Activated naive CD4-positive, alpha-beta T cell treated with anti-CD3 and anti-CD28 coated beads, Interleukin-2, amount 50 U/mL, for 16 hours (primary cell): ENCODE data around the gene PCDH1.

Source experiments
- DNase-seq: peaks from one replicate; pipeline ENCODE4 v3.0.0-alpha.2; 2020

The PCDH1 gene

DNA sequence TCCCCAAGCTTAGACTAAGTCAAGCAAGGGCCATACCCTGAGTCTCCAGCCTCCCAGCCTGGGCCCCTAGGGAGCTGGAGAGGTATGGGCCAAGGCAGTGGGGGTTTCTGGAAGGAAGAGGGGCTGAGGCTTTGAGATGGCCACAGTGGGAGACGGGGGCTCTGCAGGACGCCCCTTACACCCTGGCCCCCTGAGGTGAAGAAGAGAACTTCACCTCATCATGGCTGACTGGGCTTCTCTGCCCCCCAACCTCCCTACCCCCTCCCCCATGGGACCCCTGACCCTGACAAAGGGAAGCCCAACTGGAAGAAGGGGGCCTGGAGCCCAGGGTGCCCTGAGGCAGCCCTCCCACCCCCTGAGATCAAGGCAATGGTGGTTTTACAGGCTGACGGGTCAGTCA, 25.8 kb downstream of the PCDH1 start:
- DNase-seq, result no peak

DNA sequence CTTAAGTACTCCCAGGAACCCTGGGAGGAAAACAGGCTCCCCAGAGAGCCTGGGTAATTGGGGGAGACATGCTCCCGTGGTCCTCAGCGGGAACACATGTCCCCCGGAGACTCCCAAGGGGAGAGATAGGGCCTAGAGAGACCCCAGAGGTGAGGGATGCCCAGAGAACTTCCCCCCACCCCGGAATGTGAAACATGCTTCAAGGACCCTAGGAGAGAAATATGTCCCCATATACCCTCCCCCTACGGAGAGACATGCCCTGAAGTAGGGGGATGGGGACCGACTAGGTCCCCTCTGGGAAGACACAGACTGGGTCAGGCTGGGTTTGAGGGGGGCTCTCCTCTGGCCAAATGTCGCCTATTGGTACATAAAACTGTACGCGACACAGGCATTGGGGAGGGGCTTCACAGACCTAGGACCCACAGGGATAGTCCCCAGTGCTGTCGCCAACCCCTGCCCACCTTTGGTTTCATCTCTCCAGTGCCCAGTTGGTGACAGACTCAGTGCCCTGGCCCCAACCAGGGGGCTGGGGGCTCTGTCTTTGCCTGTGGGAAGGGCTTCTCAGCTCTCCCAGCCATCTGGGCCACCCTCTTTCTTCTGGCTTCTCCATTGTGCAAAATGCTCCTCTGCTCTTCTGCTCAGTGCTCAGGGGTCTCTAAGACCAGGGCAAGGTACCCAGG, 26.9 kb downstream of the PCDH1 start:
- no peak for DNase-seq

DNA sequence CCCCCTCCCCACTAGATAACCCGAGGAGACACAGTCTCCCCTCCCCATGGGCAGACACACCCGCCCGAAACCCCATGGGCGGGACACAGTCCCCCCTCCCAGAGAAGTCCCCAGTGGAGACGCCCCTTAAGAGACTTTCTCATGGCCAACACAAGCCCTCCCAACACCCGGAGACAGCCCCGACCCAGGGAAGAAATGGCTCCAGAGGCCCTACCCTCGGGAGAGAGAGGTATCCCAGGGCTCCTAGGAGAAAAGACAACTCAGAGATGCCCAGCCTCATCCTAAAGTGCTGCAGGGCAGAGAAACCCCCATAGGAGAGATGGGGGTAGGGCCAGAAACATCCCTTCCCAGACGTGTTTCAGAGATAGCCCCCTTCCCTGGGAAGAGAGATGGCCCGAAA, 27.4 kb downstream of the PCDH1 start:
- no peak for DNase-seq

DNA sequence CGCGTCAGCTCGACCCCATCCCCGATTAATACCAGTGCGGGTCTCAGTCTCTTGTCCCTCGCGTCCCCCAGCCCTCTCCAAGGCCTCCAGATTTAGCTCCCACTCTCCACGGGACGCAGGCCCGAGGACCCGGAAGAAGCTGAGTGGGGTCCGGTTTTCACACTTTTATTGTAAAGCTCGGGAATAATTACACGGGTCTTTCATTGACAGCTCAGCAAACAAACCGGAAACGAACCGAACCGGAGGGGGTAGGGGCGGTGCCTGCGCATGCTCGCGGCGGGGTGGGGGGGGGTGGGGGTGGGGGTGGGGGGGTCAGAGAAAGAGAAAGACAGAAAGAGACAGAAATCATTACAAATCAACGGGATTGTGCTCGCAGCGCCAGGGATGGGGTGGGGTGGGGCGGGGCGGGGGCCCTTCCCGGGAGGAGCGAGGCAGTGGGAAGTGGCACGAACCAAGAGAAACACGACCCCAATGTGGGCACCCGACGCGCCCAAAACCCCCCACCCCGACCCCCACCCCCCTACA, 27.9 kb downstream of the PCDH1 start:
- DNase-seq, result peak; percentile 52

DNA sequence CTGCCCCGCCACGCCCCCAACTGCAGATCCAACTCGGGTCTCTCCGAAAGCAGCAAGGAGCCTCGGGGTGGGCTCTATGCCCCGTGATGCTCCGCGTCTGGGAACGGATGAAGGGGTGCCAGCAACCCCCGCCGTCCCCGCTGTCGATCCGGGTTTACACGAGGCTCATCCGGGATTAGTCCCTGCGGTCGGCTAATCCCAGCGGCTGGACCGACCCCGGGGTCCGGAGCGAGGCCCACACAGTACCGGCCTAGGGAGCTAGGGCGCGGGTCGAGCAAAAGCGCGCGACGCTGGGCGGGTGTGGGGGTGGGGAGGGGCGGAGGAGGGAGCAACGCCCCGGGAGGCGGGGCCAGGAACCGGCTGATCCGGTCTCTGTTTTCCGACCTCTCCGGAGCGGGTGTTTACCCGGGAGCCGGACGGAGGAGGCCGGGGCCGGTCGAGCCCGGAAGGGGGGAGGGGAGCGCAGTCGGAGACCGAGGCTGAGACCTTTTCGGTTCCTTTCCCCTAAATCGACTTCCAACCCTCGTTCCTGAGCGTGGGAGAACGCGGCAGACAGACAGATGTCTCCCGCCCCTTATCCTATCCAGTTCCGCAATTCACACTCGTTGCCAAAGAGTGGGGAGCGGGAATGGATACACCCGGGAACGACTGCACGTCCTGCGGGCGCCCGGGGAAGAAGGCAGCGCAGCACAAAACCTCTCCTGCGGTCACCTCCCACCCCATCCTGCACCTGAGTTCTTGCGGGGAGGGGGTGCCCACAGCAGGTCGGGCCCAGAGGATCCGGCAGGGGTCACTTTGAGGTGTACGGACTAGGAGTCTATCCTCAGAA, 28.6 kb downstream of the PCDH1 start:
- DNase-seq, result peak; percentile 69

DNA sequence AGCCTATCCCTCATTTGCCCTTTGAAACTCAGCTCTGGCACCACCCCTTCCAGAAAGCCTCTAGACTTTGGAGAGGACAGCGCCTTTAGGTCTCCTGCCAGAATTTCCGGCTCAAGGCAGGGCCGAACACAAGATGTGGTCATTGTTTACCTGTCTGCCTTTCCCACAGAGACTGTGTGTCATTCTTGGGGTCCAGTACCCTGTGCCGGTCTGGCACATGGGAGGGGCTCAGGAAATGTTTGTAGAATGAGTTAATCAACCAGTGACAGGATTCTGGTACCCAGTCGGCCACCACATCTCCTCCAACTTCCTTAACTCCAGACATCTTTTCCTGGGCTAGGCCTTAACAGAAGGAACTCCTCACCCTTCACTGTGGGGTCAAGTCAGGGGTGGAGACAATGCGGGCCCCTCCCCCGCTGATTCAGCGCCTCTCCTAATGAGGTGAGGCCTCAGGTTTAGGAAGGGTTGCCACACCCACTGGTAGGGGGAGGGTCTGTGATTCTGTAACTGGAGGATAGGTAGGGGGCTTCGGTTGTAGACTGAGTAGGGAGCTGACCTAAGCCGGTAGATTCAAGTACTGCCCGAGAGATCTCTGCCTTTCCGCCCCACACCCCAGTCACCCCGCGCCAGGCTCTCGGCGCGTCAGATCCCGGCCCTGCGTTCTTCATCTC, 29.3 kb downstream of the PCDH1 start:
- no peak for DNase-seq

DNA sequence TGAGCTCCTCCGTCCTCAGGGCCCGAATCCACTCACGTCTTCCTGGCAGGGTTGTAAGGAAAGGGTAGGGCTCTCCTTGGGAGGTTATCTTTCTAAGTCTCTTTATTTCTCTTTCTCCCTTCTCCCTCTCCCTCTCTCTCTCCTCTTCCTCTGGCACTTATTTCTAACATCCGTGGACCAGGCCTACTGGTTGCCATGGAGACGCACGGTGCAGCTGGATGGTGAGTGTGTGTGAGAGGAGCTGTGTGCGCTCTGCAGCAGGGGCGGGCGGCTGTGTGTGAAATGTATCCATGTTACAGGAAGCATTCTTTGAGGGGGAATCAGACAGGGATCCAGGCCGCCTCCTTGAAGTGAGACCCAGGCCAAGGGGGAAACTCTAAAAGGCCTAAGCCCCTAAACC, 32.2 kb downstream of the PCDH1 start:
- no peak for DNase-seq

DNA sequence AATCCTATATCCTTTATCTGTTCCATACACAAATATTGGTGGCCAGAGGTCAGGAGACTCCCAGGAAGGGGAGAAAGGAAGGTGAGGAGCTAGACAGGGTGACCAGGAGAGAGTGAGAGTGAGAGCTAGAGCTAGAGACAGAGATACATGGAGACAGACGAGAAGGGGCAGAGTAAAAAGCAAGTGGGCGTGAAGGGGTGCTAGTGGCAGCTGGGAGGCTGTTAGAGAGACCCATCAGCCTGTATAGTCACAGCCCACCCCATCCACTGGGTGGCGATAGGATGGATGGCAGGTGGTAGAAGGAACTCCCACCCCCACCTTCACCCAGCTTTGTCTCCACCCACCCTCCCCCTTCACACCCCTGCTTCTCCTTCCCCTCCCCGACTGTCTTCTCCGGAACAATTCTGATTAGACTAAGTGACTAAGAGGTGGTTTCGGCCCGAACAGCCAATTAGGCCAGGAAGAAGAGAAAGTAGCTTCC, 32.8 kb downstream of the PCDH1 start:
- DNase-seq, result peak; percentile 21

DNA sequence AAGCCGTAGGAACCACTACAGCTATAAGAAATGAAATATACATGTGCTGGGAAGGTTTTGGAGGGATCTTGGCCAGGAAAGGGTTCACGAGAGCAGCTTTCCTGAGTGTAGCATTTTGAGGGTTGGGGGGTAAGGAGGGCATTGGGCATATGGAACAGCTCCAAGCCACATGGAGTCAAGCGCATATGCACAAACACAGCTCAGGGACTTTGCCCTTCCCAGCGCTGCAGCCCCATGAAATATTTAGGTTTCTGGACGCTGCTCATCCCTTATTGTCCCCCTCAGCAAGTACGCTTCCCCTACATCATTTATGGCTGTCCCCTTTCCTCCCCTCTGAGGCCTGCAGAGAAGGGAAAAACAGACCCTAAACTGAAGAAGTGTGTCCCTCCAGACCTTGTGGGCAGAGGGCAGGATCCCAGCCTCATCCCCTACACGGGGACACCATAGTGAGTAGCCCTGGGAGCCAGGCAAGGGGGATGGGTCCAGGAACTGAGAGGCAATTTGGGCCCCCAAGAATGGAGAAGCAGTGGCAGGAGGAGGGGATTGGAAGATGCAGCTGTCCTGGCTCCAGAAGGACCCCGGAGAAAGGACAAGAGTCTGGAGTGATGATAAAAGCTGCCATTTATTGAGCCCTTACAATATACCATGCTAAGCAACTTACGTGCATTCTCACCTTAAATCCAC, 33.7 kb downstream of the PCDH1 start:
- no peak for DNase-seq

DNA sequence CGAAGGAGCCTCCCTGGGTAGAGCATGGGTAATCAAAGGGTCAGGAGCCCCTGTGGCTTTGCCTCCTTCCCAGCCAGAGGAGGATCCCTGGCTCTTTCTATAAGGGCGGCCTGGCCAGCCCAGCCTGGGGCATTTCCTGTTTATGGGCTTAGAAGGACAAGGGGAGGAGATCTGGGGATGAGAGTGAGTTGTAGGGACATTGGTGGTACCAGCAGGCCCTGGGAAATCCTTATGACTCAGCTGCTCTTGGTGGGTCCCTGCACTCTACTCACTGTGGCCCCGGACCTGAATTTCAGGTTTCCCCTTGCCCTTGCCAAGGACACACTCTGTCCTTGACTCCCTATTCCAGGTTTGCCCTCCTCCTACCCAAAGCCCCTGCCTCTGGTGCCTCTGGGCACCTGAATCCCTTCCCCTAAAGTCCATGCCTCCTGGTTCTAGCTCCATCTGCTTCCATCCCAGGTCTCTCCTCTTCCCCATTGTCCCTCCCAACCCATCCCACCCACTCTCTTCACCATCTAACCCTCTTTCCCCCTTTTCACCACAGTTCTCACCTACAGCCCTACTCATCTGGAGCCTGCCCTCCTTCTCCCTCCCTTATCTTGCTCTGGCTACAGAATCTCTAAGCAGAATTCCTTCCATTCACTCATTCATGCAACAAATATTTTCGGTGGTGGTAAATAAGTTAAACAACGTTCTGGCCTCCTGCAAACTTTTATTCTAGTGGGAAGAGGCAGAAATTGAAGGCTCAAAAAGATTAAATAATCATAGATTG, 34.9 kb downstream of the PCDH1 start:
- DNase-seq, result no peak

DNA sequence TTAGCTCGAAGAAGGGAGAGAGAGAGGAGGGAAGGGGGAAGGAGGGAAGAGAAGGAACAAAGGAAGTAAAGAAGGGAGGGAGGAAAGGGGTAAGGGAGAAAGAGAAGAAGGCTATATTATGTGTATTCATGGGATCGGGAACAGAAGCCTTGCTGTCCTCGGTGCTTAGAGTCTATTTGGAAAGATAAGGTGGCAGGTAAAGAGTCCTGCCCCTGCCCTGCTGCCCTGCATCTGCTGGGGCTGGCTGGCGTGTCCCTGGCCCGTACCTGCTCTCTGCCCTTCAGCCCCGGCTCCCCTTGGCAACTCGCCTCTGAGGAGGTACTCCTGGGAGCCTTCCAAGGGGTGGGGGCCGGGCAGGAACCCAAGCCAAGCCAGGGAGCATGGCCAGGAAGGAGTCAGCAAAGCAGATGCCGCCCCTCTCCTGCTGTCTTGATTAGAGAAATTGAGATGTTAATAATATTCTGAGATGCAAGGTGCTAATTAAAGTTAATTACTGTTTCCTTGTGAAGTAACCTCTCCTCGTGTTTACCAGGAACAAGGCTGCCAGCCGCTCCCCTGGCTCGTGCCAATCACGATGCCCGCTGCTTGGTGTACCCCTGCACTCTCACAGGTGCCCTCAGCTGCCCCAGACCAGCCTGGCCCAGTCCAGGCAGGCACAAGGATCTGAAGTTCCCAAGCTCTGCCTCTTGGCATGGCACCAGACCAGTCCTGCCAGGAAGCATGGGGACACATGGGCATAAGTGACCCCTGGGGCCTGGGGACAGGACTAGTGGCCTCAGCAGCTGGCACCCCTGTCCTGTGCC, 36.6 kb downstream of the PCDH1 start:
- DNase-seq, result no peak

DNA sequence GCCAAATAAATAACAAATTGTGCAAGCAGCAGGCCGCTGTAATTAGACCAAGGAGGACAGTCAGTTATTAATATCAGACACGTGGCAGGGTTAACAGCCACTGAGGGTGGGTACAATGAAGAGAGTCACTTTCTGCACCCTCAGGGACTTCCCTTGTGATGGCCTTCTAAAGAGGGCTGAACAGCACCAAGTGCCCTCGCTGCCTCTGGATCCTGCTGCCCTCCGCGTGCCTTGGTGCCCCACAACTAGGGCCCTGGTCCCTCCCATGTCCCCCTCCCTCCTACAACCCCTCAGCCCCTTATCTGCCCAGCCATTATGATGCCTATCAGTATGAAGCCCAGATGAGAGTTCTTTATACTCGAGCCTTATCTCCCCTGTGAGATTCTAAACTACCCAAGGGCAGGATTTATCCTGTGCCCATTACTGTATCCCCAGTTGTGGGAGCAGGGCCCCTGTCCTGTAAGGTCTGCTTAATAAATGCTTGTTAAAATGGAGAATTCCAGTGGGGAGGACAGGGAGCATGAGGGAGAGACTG, 37.3 kb downstream of the PCDH1 start:
- no peak for DNase-seq

DNA sequence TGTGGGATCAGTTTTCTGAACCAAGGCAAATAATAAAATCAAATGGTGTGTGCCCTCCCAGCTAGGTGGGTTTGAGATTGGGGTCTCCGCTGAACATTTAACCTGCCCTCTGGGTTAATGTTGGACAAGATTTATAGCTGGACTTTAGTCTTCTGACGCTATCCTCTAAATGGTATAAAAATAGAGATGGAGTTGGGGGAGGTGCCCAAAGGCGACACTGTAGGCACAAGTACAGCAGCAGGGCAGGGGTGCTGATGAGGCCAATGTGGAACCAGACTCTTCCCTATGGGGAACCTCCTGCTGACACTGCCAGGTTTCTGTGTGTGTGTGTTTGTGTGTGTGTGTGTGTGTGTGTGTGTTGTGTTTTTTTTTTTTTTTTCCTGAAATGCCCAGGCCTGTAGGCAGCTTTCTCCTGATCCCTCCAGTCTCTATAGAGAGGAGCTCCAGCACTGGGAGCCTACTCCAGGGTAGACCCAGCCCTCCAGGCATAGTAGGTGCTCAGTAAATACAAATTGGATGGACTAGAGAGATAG, 37.9 kb downstream of the PCDH1 start:
- no peak for DNase-seq

DNA sequence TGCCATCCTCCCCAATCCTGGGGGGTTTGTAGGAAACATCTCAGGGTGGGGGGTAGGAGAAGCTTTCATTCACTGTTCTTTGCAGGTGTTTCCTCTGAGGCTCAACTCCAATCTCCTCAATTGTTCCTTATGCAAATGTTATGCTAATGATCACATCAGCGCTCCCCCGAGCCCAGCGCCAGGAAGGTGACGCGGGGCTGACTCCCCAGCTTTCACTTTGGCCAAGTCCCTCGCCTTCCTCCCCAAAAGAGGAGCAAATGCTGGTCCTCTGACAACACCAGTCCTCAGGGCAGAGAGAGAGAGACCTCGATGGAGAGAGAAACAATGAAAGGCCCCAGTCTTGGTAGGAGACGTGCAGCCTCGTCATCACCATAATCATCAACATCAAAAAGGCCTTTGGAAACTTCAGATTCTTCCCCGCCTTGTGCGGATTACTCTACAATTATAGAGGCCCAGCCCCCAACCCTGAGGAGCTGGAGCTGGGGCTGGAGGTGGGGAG, 39.1 kb downstream of the PCDH1 start:
- no peak for DNase-seq

DNA sequence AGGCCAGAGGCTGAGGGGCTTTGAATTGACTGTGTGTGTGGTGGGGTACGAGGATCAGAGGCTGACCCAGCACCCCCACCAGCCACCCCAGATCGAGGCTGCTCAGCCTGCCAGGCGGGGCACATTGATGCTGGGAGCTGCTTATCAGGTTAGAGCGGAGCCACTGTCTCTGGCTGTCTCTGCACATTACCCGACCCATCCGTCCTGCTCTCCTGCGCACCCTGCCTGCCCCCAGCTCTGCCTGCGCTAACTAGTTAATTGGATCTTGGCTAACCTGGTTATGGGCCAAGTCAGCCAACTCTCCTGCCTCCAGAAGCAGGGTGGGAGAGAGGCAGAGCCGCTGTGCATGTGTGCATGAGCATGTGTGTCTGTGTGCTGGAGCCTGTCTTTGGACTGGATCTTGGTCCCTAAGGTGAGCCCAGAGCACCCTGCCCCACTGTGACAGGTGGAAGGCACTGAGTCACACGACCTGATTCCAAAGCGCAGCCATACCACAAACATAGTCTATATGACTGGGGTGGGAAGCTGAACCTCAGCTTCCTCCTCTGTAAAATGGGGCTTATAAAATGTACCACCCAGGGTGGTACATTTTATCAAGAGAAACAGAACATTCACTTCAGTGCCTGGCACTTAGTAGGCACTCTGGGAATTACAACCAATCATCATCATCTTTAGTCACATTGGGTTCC, 39.7 kb downstream of the PCDH1 start:
- DNase-seq, result no peak

DNA sequence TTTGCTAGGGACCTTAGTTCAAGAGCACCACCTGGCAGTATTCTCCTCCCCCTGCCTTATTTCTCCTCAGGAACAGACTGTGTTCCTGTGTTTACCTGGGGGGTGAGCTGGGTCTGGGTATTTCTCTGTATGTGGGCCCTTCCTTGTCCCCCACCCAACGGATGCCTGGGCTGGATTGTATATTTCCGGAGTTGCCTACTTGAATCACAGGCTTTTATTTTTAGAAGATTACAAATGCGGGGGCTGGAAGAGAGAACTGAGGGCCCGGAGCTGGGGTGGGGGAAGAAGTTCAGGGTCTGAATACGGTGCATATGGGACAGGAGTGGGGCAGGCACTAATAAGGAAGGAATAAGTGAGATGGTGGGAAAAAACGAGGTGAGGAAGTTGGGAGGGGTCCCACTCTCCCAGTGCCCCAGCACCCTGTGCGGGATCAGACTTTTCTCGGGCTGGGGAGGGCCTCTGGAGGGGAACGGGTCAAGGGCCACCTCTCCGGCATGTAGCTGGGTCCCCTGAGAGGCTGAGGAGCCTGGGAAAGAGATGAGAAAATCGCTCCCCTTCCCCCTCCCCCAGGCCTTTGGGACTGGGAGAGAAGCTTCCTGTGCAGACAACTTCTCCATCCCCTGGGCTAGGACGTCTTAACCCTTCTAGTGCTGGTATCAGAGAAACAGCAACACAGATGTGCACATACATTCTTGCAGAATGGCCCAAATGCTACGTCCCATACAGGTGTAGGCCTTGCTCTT, 42.1 kb downstream of the PCDH1 start:
- no peak for DNase-seq

DNA sequence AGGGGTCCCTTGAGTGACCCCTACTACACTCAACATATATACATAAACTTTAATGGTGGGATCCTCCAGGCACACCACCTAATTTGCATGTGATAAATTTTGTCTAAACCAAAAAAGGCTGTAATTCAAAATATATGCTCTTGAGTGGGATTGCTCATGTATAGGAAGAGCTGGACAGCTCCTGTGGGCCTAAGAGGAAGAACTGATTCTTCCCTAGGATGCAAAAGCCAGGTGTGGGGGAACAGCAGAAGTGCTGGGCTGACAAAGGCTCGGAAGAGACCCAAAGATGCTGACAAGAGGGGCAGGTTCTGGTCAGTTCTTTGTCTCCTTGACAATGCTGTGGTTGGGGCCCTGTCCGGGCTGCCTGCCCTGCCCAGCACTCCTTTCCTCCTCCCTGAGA, 43.9 kb downstream of the PCDH1 start:
- no peak for DNase-seq

DNA sequence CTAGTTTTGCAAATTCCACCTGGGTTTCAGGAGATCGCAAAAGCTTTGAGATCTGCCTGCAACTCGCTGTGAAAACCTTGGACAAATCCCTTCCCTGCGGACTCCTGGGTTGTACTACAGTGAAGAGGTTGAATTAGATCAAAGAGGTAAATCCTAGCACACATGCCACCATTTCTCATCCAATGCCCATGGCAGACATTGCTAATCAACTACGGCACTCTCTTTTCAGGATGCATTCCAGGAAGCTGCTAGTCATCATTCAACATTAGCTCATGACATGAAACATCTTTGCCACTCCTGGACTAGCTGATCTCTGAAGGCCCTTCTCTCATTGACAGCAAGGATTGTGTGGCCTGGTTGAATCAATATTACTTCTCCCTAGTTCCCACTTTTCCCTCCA, 46.1 kb downstream of the PCDH1 start:
- DNase-seq, result no peak

DNA sequence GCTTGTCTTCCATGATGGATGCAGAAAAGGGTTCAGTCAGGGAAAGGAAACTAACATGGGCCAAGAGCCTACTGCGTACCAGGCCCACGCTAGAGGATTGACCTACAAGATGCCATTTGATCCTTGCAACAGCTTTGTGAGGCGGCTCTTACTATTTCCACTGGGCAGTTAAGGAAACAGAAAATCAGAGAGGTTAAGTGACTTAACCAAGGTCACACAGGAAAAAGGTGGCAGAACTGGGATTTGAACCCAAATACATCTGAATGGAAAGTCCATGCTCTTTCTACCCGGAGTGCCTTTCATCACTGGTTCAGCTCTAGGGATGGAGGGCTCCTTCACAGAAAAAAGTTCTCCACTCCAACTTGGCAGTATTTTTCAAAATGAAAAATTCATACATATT, 50.0 kb downstream of the PCDH1 start:
- DNase-seq, result no peak
